GM12878 (cell line): ENCODE measurements around the gene MAPK8IP1. TPM values are rescaled to one million over a fixed set of nuclear protein-coding genes. Genes with fewer than 3 reads are reported as not detected.

Experiments
- ATAC-seq: fragments of 200-7000 bp; cut with Tn5 transposase; 3 replicates; pipeline ENCODE4 v1.9.1; 2020; ENCODE audit warnings: mild to moderate bottlenecking, moderate library complexity
- BruUV-seq: library from RNA; stranded (reverse); fragments of 400-500 nt; replicated peaks from 2 replicates; lab custom pipeline; 2021; lab: Mats Ljungman, UMichigan
- CTCF ChIA-PET: fragments of 300-600 bp; sonication (Branson Sonifier 250); formaldehyde crosslinking; extraction: SDS; loops from one replicate; lab custom pipeline; 2021; ENCODE audit warnings: inconsistent platforms; lab: Yijun Ruan, JAX
- POLR2A ChIA-PET: fragments of 350-600 bp; formaldehyde crosslinking; extraction: SDS; loops from one replicate; lab custom pipeline; 2021; ENCODE audit warnings: inconsistent platforms; lab: Charles Lee
- RAD21 ChIA-PET: fragments of 300-600 bp; sonication (Branson Sonifier 250); formaldehyde crosslinking; loops from one replicate; lab custom pipeline; 2023; ENCODE audit warnings: antibody characterized with exemption; ENCODE audit not compliant: unreplicated experiment; lab: Charles Lee
- SMC1A ChIA-PET: fragments of 300-600 bp; sonication (Branson Sonifier 250); formaldehyde crosslinking; loops from one replicate; lab custom pipeline; 2023; ENCODE audit not compliant: unreplicated experiment, uncharacterized antibody; lab: Charles Lee
- DNase-seq: peaks from one replicate; pipeline ENCODE4 v3.0.0-alpha.2; 2011; ENCODE audit warnings: low read depth, low spot score
- FAIRE-seq: peaks from 3 replicates; lab custom pipeline; 2011; peaks lifted over from hg19 to GRCh38; lab: Jason Lieb, UNC
- H2AFZ ChIP-seq: 2 replicates; pipeline ENCODE4 v1.6.0; 2011; ENCODE audit warnings: low read depth, low read length, control low read depth; ENCODE audit not compliant: control insufficient read depth
- H3K27ac ChIP-seq: 2 replicates; pipeline ENCODE4 v1.5.1; 2011; ENCODE audit warnings: control low read depth; ENCODE audit not compliant: control insufficient read depth, insufficient read depth
- H3K27me3 ChIP-seq, 2 experiments: replicated peaks in 1 of 2; 2 replicates each; pipeline versions ENCODE4 v1.6.0 to v1.6.1; 2011; ENCODE audit warnings: low read length in 1 of 2; ENCODE audit not compliant: control insufficient read depth in 2 of 2, insufficient read depth in 2 of 2
- H3K36me3 ChIP-seq, 2 experiments: 2 replicates each; pipeline ENCODE4 v1.5.1; 2011; ENCODE audit warnings: low read length in 1 of 2; ENCODE audit not compliant: control insufficient read depth in 2 of 2, insufficient read depth in 2 of 2
- H3K4me1 ChIP-seq: 2 replicates; pipeline ENCODE4 v1.6.1; 2011; ENCODE audit warnings: mild to moderate bottlenecking, low read length, moderate library complexity, mixed read lengths; ENCODE audit not compliant: control insufficient read depth, insufficient read depth
- H3K4me2 ChIP-seq: 2 replicates; pipeline ENCODE4 v1.6.0; 2011; ENCODE audit warnings: control low read depth; ENCODE audit not compliant: control insufficient read depth, insufficient read depth
- H3K4me3 ChIP-seq: fragments of 200-600 bp; sonication (generic); 2 replicates; pipeline ENCODE4 v1.5.1; 2016
- H3K79me2 ChIP-seq: 2 replicates; pipeline ENCODE4 v1.6.0; 2011; ENCODE audit warnings: low read length; ENCODE audit not compliant: control insufficient read depth, insufficient read depth
- H3K9ac ChIP-seq: 2 replicates; pipeline ENCODE4 v1.8.0; 2011; ENCODE audit warnings: low read length, control low read depth, mixed read lengths; ENCODE audit not compliant: control insufficient read depth, insufficient read depth
- H3K9me3 ChIP-seq: replicated peaks from 3 replicates; pipeline ENCODE4 v1.5.1; 2011; ENCODE audit warnings: mild to moderate bottlenecking, low read length; ENCODE audit not compliant: control insufficient read depth, insufficient read depth
- H4K20me1 ChIP-seq: 2 replicates; pipeline ENCODE4 v1.6.0; 2011; ENCODE audit not compliant: control insufficient read depth, insufficient read depth
- CTCF ChIP-seq, 3 experiments: IDR thresholded peaks in 2 of 3; conservative IDR thresholded peaks in 1 of 3; 2 replicates each; pipeline ENCODE4 v1.5.1; 2011; ENCODE audit warnings: low read depth in 3 of 3, low read length in 3 of 3, mild to moderate bottlenecking in 3 of 3, control low read depth in 2 of 3, moderate library complexity in 2 of 3, inconsistent platforms in 1 of 3, mixed read lengths in 1 of 3; ENCODE audit not compliant: control insufficient read depth in 2 of 3, insufficient read depth in 1 of 3; ENCODE audit errors: extremely low read depth in 1 of 3
- KLF5 ChIP-seq: fragments of 450-650 bp; IDR thresholded peaks from 2 replicates; pipeline ENCODE4 v1.6.1; 2014; ENCODE audit warnings: mild to moderate bottlenecking; ENCODE audit not compliant: partially characterized antibody
- MEF2B ChIP-seq: fragments of 450-650 bp; IDR thresholded peaks from 2 replicates; pipeline ENCODE4 v1.6.1; 2018; ENCODE audit warnings: mild to moderate bottlenecking, moderate library complexity; ENCODE audit not compliant: partially characterized antibody, poor library complexity, severe bottlenecking
- RB1 ChIP-seq: fragments of 450-650 bp; formaldehyde crosslinking; IDR thresholded peaks from 2 replicates; pipeline ENCODE4 v1.6.1; 2017; ENCODE audit warnings: mild to moderate bottlenecking, borderline replicate concordance
- RUNX3 ChIP-seq: IDR thresholded peaks from 2 replicates; pipeline ENCODE4 v1.6.1; 2012; ENCODE audit warnings: low read length, inconsistent platforms
- SIN3A ChIP-seq: IDR thresholded peaks from 2 replicates; pipeline ENCODE4 v1.6.1; 2012; ENCODE audit warnings: low read depth, low read length, improper control_type of control experiment
- SPI1 ChIP-seq: IDR thresholded peaks from 2 replicates; pipeline ENCODE4 v1.6.1; 2011; ENCODE audit warnings: low read depth, mild to moderate bottlenecking, low read length, moderate library complexity, borderline replicate concordance; ENCODE audit not compliant: insufficient read depth
- TCF7 ChIP-seq: IDR thresholded peaks from 2 replicates; pipeline ENCODE4 v1.6.1; 2014; ENCODE audit warnings: antibody characterized with exemption, borderline replicate concordance
- YY1 ChIP-seq: IDR thresholded peaks from 2 replicates; pipeline ENCODE4 v1.6.1; 2011; ENCODE audit warnings: low read depth, mild to moderate bottlenecking, low read length
- ZZZ3 ChIP-seq: IDR thresholded peaks from 2 replicates; pipeline ENCODE4 v1.6.1; 2011; ENCODE audit warnings: low read depth; ENCODE audit not compliant: control insufficient read depth, insufficient read length
- WGBS: methylation state at CpG from one replicate; pipeline ENCODE4 v1.1.6; 2016; ENCODE audit warnings: low lambda C conversion rate; ENCODE audit not compliant: insufficient replicate concordance, insufficient coverage; ENCODE audit errors: missing lambda C conversion rate; 5-methylcytosine and 5-hydroxymethylcytosine counted together
- in situ Hi-C: fragments of 300-500 bp; cut with MboI; formaldehyde crosslinking; loops from 9 replicates; pipeline ENCODE4 v1.14.3; 2018; ENCODE audit warnings: mixed read lengths
- intact Hi-C: fragments of 100-400 bp; cut with micrococcal nuclease; formaldehyde crosslinking; loops from one replicate; pipeline ENCODE4 v1.14.2; 2022; ENCODE audit not compliant: unreplicated experiment
- polyA plus RNA-seq, 11 experiments: library from polyadenylated mRNA; depleted of rRNA in 4 of 11; unstranded in 6 of 11; stranded (reverse) in 5 of 11; fragments of >200 nt; fragmentation: Nextera tagmentation in 4 of 11; fragmentation: Illumina TruSeq in 1 of 11; extraction: Ambion mirVana in 4 of 11; extraction: Trizol in 1 of 11; gene quantifications; 1 replicate in 1 of 11; 2 replicates in 10 of 11; pipeline versions ENCODE4 v1.2.1 to v1.2.3, GENCODE V29; 2011 to 2016; ENCODE audit warnings: inconsistent platforms in 2 of 11, missing spikeins in 2 of 11, low read depth in 1 of 11
- total RNA-seq, 4 experiments: library from RNA; depleted of rRNA in 3 of 4; stranded (reverse); fragments of >200 nt in 3 of 4; fragmentation: Illumina TruSeq in 1 of 4; extraction: Trizol in 1 of 4; gene quantifications; 2 replicates each; pipeline versions ENCODE4 v1.2.1 to v1.2.3, GENCODE V29; 2013 to 2021
- TF ChIP-seq, protein P1 (sequence below): fragments of 450-650 bp; IDR thresholded peaks from 2 replicates; pipeline ENCODE4 v1.6.1; 2014; ENCODE audit warnings: mild to moderate bottlenecking
- TF ChIP-seq, protein P2 (sequence below): IDR thresholded peaks from 2 replicates; pipeline ENCODE4 v1.6.1; 2012; ENCODE audit warnings: low read depth, low read length, improper control_type of control experiment
- TF ChIP-seq, protein P3 (sequence below): fragments of 450-650 bp; IDR thresholded peaks from 2 replicates; pipeline ENCODE4 v1.6.1; 2017; ENCODE audit warnings: mild to moderate bottlenecking, moderate library complexity

The MAPK8IP1 gene
- total and polyA plus RNA-seq, 10 of the 15 experiments (the other 5 are each of a cell fraction or from before 2014, with no cell fraction given), result 0.04 to 0.44 (median 0.11) TPM; not detected in 2

GRCh38 chr11:45877221-45877620, 8.2 kb upstream of the MAPK8IP1 start:
- ChIA-PET RAD21 (no interaction called here), POLR2A (no interaction called here), SMC1A (interaction anchor here (1.1 to 1.4 kb wide), 2 partner anchors 14 to 22 kb away, joined by 3 to 4 read pairs; no protein-coding TSS in a partner anchor), CTCF (interaction anchor here (0.9 to 1.6 kb wide), 2 partner anchors 35 to 88 kb away, joined by 3 read pairs; no protein-coding TSS in a partner anchor)
- FAIRE-seq (no peak), ATAC-seq (no peak), DNase-seq (no peak)
- H3K27ac ChIP-seq, result no peak overlapping the region
- no TSS peak for BruUV-seq
- H3K9ac ChIP-seq, result no peak overlapping the region
- no peaks in the 10 kb centered on the region for H3K27me3 ChIP-seq
- H4K20me1 ChIP-seq, result no peaks in the 10 kb centered on the region
- no peaks in the 10 kb centered on the region for H3K9me3 ChIP-seq
- in situ Hi-C loops (no loop called here), intact Hi-C loops (no loop called here)
- H2AFZ ChIP-seq, result no peak overlapping the region
- no peaks in the 10 kb centered on the region for H3K4me1 ChIP-seq
- H3K4me3 ChIP-seq, result no peak overlapping the region
- 96% methylated on average over 8 of the region's 8 CpGs for WGBS
- H3K4me2 ChIP-seq, result no peak overlapping the region
- H3K36me3 ChIP-seq, result peaks cover under 1 to 16% of the 10 kb centered on the region in 2 experiments
- no peaks in the 10 kb centered on the region for H3K79me2 ChIP-seq
- TF ChIP-seq, protein P1, sequence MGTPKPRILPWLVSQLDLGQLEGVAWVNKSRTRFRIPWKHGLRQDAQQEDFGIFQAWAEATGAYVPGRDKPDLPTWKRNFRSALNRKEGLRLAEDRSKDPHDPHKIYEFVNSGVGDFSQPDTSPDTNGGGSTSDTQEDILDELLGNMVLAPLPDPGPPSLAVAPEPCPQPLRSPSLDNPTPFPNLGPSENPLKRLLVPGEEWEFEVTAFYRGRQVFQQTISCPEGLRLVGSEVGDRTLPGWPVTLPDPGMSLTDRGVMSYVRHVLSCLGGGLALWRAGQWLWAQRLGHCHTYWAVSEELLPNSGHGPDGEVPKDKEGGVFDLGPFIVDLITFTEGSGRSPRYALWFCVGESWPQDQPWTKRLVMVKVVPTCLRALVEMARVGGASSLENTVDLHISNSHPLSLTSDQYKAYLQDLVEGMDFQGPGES, result no peak
- TF ChIP-seq KLF5, result no peak
- no peak for TF ChIP-seq CTCF (IDR thresholded peaks at IDR 0.05 in 2 of 3, conservative IDR thresholded peaks at IDR 0.05 in 1 of 3; ENCODE audit: control insufficient read depth in 2 of 3, extremely low read depth in 1 of 3, insufficient read depth in 1 of 3, low read depth in 3 of 3, low read length in 3 of 3)
- TF ChIP-seq, protein P2, sequence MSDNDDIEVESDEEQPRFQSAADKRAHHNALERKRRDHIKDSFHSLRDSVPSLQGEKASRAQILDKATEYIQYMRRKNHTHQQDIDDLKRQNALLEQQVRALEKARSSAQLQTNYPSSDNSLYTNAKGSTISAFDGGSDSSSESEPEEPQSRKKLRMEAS, result no peak
- TF ChIP-seq SPI1, result no peak
- TF ChIP-seq TCF7, result no peak
- no peak for TF ChIP-seq ZZZ3
- TF ChIP-seq, protein P3, sequence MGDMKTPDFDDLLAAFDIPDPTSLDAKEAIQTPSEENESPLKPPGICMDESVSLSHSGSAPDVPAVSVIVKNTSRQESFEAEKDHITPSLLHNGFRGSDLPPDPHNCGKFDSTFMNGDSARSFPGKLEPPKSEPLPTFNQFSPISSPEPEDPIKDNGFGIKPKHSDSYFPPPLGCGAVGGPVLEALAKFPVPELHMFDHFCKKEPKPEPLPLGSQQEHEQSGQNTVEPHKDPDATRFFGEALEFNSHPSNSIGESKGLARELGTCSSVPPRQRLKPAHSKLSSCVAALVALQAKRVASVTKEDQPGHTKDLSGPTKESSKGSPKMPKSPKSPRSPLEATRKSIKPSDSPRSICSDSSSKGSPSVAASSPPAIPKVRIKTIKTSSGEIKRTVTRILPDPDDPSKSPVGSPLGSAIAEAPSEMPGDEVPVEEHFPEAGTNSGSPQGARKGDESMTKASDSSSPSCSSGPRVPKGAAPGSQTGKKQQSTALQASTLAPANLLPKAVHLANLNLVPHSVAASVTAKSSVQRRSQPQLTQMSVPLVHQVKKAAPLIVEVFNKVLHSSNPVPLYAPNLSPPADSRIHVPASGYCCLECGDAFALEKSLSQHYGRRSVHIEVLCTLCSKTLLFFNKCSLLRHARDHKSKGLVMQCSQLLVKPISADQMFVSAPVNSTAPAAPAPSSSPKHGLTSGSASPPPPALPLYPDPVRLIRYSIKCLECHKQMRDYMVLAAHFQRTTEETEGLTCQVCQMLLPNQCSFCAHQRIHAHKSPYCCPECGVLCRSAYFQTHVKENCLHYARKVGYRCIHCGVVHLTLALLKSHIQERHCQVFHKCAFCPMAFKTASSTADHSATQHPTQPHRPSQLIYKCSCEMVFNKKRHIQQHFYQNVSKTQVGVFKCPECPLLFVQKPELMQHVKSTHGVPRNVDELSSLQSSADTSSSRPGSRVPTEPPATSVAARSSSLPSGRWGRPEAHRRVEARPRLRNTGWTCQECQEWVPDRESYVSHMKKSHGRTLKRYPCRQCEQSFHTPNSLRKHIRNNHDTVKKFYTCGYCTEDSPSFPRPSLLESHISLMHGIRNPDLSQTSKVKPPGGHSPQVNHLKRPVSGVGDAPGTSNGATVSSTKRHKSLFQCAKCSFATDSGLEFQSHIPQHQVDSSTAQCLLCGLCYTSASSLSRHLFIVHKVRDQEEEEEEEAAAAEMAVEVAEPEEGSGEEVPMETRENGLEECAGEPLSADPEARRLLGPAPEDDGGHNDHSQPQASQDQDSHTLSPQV, result no peak
- TF ChIP-seq MEF2B, result no peak
- TF ChIP-seq RUNX3, result no peak
- TF ChIP-seq RB1, result no peak
- TF ChIP-seq YY1, result no peak
- TF ChIP-seq SIN3A, result no peak
